Breast epithelium (tissue), 4 donors: ENCODE measurements around the gene PLXNA2. TPM values are rescaled to one million over a fixed set of nuclear protein-coding genes. Genes with fewer than 3 reads are reported as not detected.

ENCODE experiments used
- DNase-seq, 2 donors: peaks; one replicate each; pipeline ENCODE4 v3.0.0-alpha.2; 2019; ENCODE audit warnings: low spot score in 2 of 2
- H3K27ac ChIP-seq, 2 donors: fragments of 200-600 bp; sonication (generic) in 1 of 2; one replicate each; pipeline ENCODE4 v1.5.1; 2016 to 2019; ENCODE audit warnings: mild to moderate bottlenecking in 1 of 2
- H3K27me3 ChIP-seq, 2 donors: fragments of 200-600 bp; sonication (generic) in 1 of 2; one replicate each; pipeline versions ENCODE4 v1.5.1 to v1.6.0; 2017 to 2019; ENCODE audit warnings: control low read depth in 1 of 2, mild to moderate bottlenecking in 1 of 2
- H3K36me3 ChIP-seq: fragments of 200-600 bp; one replicate; pipeline ENCODE4 v1.5.1; 2019
- H3K4me1 ChIP-seq, 2 donors: fragments of 200-600 bp; sonication (generic); one replicate each; pipeline ENCODE4 v1.5.1; 2016 to 2019; ENCODE audit warnings: control low read depth in 1 of 2
- H3K4me3 ChIP-seq, 3 donors: fragments of 200-600 bp; sonication (generic); 1 replicate in 2 of 3; 2 replicates in 1 of 3; pipeline ENCODE4 v1.5.1; 2016 to 2019; ENCODE audit warnings: mild to moderate bottlenecking in 3 of 3, moderate library complexity in 2 of 3
- H3K9me3 ChIP-seq, 2 donors: fragments of 200-600 bp; sonication (generic) in 1 of 2; one replicate each; pipeline ENCODE4 v1.5.1; 2016 to 2019; ENCODE audit warnings: control low read depth in 1 of 2
- POLR2A ChIP-seq: fragments of 450-650 bp; IDR thresholded peaks from one replicate; pipeline ENCODE4 v1.6.1; 2016; ENCODE audit warnings: antibody characterized with exemption, mild to moderate bottlenecking, moderate library complexity
- POLR2AphosphoS5 ChIP-seq, 3 donors: sonication (generic); formaldehyde crosslinking; IDR thresholded peaks; one replicate each; pipeline ENCODE4 v1.6.1; 2017; ENCODE audit warnings: antibody characterized with exemption in 3 of 3
- intact Hi-C: fragments of 100-400 bp; cut with DNase I; formaldehyde crosslinking; loops from one replicate; pipeline ENCODE4 v1.15.1; 2023; ENCODE audit warnings: low total_unique reads
- total RNA-seq, 3 donors: library from RNA; depleted of rRNA; stranded (reverse); fragments of >200 nt; gene quantifications; one replicate each; pipeline ENCODE4 v1.1.0, GENCODE V29; 2016
- TF ChIP-seq, protein P1 (sequence below), 3 donors: fragments of 450-650 bp; IDR thresholded peaks; one replicate each; pipeline ENCODE4 v1.5.1; 2016 to 2017; ENCODE audit warnings: antibody characterized with exemption in 3 of 3, mild to moderate bottlenecking in 3 of 3, moderate library complexity in 3 of 3

The PLXNA2 gene
- total RNA-seq = 10 to 100 TPM; 11.3 to 18.2 (median 11.5) TPM

- H3K27ac ChIP-seq = peak within 1 kb of the TSS; percentile 76
- H3K9me3 ChIP-seq = no peaks in the 10 kb centered on the region
- H3K4me3 ChIP-seq = peak within 1 kb of the TSS; percentile 74 to 86 (median 77)
- H3K4me1 ChIP-seq = peaks cover 0 to 4% of the 10 kb centered on the region in 2 donors
- DNase-seq = peak; percentile 66 to 72
- H3K27me3 ChIP-seq = no peaks in the 10 kb centered on the region
- H3K36me3 ChIP-seq = no peaks in the 10 kb centered on the region
- TF ChIP-seq, protein P1, sequence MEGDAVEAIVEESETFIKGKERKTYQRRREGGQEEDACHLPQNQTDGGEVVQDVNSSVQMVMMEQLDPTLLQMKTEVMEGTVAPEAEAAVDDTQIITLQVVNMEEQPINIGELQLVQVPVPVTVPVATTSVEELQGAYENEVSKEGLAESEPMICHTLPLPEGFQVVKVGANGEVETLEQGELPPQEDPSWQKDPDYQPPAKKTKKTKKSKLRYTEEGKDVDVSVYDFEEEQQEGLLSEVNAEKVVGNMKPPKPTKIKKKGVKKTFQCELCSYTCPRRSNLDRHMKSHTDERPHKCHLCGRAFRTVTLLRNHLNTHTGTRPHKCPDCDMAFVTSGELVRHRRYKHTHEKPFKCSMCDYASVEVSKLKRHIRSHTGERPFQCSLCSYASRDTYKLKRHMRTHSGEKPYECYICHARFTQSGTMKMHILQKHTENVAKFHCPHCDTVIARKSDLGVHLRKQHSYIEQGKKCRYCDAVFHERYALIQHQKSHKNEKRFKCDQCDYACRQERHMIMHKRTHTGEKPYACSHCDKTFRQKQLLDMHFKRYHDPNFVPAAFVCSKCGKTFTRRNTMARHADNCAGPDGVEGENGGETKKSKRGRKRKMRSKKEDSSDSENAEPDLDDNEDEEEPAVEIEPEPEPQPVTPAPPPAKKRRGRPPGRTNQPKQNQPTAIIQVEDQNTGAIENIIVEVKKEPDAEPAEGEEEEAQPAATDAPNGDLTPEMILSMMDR (IDR thresholded peaks at IDR 0.05) = no peak
- peak in 1 of 3 donors; percentile 11 for TF ChIP-seq POLR2AphosphoS5 (IDR thresholded peaks at IDR 0.05)
- intact Hi-C loops = no loop called here
Measured at GRCh38 chr1:208243967-208244916, at the start of gene PLXNA2. TSS of gene PLXNA2 (minus strand) at chr1:208244384. CDS start at chr1:208217922, 26,462 bp downstream.

DNA sequence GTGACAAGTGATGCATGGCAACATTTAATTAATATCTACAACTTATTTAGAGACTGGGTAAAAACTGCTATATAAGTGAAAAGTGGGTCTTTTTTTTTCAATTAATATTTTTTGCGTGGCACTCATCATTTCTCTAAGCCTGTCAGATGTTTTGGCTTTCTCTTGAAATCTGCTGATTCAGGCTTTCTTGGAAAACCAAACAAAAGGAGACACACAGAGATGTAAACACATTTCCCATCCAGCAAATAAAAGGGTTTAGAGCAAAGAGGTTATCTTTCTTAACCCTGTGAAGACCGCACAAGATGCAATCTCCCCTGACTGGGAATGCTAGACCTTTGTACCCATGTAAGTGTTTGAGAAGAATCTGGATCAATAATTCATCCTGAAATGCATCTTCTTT is 48.7 kb upstream of the PLXNA2 start:
- intact Hi-C loops = no loop called here
- H3K27ac ChIP-seq = no peak overlapping the region
- TF ChIP-seq, protein P1 (IDR thresholded peaks at IDR 0.05) = no peak
- TF ChIP-seq POLR2AphosphoS5 (IDR thresholded peaks at IDR 0.05) (no peak), POLR2A (no peak)

GRCh38 chr1:208291923-208292711 is 47.9 kb upstream of the PLXNA2 start:
- intact Hi-C loops = no loop called here

More for the DNA sequence above, 48.7 kb upstream of the PLXNA2 start:
- Histone ChIP-seq H3K4me1 (no peaks in the 10 kb centered on the region), H3K27me3 (no peaks in the 10 kb centered on the region), H3K9me3 (no peaks in the 10 kb centered on the region), H3K4me3 (no peak overlapping the region), H3K36me3 (no peaks in the 10 kb centered on the region)
- no peak for DNase-seq

DNA sequence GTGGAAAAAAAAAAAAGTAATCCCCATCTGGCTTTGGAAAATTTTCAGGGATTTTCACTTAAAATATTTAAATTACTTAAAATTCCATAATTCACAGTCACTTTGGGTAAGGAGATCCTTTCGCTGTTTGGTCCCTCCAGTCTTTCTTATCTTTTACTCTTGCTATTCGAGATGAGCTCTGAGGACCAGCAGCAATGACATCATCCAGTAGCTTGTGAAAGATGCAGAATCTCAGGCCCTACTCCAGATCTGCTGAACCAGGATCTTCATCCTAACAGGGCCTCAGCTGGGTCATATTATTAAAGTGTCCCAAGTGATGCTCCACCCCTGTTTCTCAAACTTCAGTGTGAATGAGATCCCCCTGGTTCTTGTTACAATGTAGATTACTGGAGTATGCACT is 46.9 kb upstream of the PLXNA2 start:
- H3K4me3 ChIP-seq = no peak overlapping the region
- DNase-seq = no peak
- H3K9me3 ChIP-seq = no peaks in the 10 kb centered on the region
- no peaks in the 10 kb centered on the region for H3K4me1 ChIP-seq
- no peaks in the 10 kb centered on the region for H3K36me3 ChIP-seq
- no peak for TF ChIP-seq POLR2A
- TF ChIP-seq, protein P1 (IDR thresholded peaks at IDR 0.05) = no peak
- TF ChIP-seq POLR2AphosphoS5 (IDR thresholded peaks at IDR 0.05) = no peak
- H3K27ac ChIP-seq = no peak overlapping the region
- H3K27me3 ChIP-seq = no peaks in the 10 kb centered on the region
- intact Hi-C loops = no loop called here

More at GRCh38 chr1:208291923-208292711, 47.9 kb upstream of the PLXNA2 start:
- Histone ChIP-seq H3K27ac (no peak overlapping the region), H3K36me3 (no peaks in the 10 kb centered on the region), H3K4me3 (no peak overlapping the region), H3K9me3 (no peaks in the 10 kb centered on the region), H3K27me3 (no peaks in the 10 kb centered on the region), H3K4me1 (no peaks in the 10 kb centered on the region)
- no peak for TF ChIP-seq POLR2A
- TF ChIP-seq, protein P1 (IDR thresholded peaks at IDR 0.05) = no peak
- no peak for TF ChIP-seq POLR2AphosphoS5 (IDR thresholded peaks at IDR 0.05)
- no peak for DNase-seq
